Parathyroid adenoma (tissue), 2 donors: ENCODE data around the gene IRAK2.

Experiments used
- H2AFZ ChIP-seq: fragments of 300-600 bp; sonication (generic); one replicate; pipeline ENCODE4 v1.7.0; 2017; ENCODE audit warnings: antibody characterized with exemption, mild to moderate bottlenecking
- H3K27ac ChIP-seq: fragments of 300-600 bp; sonication (generic); one replicate; pipeline ENCODE4 v1.7.0; 2017
- H3K27me3 ChIP-seq: fragments of 300-600 bp; sonication (generic); one replicate; pipeline ENCODE4 v1.7.0; 2017; ENCODE audit warnings: low read length; ENCODE audit not compliant: control insufficient read depth, insufficient read depth
- H3K36me3 ChIP-seq: fragments of 300-600 bp; sonication (generic); one replicate; pipeline ENCODE4 v1.7.0; 2017; ENCODE audit warnings: low read length; ENCODE audit not compliant: control insufficient read depth, insufficient read depth
- H3K4me1 ChIP-seq: fragments of 300-600 bp; sonication (generic); one replicate; pipeline ENCODE4 v1.7.0; 2017; ENCODE audit warnings: control low read depth
- H3K4me2 ChIP-seq: fragments of 300-600 bp; sonication (generic); one replicate; pipeline ENCODE4 v1.7.0; 2017; ENCODE audit warnings: low read length
- H3K4me3 ChIP-seq: fragments of 300-600 bp; sonication (generic); one replicate; pipeline ENCODE4 v1.7.0; 2017; ENCODE audit warnings: low read depth, low read length
- H3K79me2 ChIP-seq: fragments of 300-600 bp; sonication (generic); one replicate; pipeline ENCODE4 v1.7.0; 2017; ENCODE audit warnings: control low read depth
- H3K9ac ChIP-seq: fragments of 300-600 bp; sonication (generic); one replicate; pipeline ENCODE4 v1.7.0; 2017; ENCODE audit warnings: mild to moderate bottlenecking
- H3K9me3 ChIP-seq: fragments of 300-600 bp; sonication (generic); one replicate; pipeline ENCODE4 v1.7.0; 2017; ENCODE audit warnings: low read length; ENCODE audit not compliant: control insufficient read depth
- TF ChIP-seq, protein P1 (sequence below): fragments of 300-600 bp; sonication (generic); IDR thresholded peaks from one replicate; pipeline ENCODE4 v1.7.0; 2017; ENCODE audit warnings: antibody characterized with exemption, mild to moderate bottlenecking
- donor health status: primary hyperparathyroidism.

The IRAK2 gene

DNA sequence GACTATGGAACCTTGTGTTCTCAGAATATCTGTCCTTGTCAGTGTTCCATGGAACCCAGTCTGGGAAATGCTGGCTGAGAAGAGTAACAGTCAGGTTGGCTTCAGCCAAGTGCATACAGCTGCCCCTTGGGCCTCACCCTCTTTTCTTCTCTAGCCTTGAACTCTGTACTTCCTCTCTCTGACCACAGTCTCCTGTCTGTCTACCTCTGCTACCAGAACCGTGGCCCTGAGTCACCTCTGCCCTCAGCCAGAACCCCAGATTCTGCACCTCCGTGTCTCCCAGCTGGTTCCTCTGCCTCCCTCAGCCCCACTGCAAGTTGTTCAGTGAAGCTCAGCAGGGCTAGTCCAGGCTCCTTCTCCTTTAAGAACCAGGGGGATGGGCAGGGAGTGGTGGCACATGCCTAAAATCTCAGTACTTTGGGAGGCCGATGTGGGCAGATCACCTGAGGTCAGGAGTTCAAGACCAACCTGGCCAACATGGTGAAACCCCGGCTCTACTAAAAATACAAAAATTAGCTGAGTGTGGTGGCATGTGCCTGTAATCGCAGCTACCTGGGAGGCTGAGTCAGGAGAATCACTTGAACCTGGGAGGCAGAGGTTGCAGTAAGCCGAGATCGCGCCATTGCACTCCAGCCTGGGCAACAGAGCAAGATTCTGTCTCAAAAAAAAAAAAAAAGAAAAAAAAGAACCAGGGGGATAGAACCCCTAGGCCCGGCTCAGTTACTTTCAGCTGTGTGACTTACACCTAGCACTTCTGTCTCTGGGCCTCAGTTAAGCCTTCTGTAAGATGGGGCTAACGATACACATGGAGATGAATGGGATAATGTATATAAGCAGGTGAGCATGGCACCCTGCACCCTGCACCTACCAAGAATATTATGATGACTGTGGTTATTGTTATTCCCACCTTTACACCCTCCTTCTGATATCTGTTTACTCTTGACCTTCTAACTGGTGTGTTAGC lies 59.2 kb downstream of the IRAK2 start:
- Histone ChIP-seq H2AFZ (no peak overlapping the region), H3K36me3 (no peaks in the 10 kb centered on the region), H3K9ac (no peak overlapping the region), H3K27ac (no peak overlapping the region), H3K79me2 (no peaks in the 10 kb centered on the region), H3K9me3 (no peaks in the 10 kb centered on the region), H3K4me2 (no peak overlapping the region), H3K4me3 (no peak overlapping the region), H3K4me1 (no peaks in the 10 kb centered on the region), H3K27me3 (no peaks in the 10 kb centered on the region)
- TF ChIP-seq, protein P1, sequence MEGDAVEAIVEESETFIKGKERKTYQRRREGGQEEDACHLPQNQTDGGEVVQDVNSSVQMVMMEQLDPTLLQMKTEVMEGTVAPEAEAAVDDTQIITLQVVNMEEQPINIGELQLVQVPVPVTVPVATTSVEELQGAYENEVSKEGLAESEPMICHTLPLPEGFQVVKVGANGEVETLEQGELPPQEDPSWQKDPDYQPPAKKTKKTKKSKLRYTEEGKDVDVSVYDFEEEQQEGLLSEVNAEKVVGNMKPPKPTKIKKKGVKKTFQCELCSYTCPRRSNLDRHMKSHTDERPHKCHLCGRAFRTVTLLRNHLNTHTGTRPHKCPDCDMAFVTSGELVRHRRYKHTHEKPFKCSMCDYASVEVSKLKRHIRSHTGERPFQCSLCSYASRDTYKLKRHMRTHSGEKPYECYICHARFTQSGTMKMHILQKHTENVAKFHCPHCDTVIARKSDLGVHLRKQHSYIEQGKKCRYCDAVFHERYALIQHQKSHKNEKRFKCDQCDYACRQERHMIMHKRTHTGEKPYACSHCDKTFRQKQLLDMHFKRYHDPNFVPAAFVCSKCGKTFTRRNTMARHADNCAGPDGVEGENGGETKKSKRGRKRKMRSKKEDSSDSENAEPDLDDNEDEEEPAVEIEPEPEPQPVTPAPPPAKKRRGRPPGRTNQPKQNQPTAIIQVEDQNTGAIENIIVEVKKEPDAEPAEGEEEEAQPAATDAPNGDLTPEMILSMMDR = no peak

DNA sequence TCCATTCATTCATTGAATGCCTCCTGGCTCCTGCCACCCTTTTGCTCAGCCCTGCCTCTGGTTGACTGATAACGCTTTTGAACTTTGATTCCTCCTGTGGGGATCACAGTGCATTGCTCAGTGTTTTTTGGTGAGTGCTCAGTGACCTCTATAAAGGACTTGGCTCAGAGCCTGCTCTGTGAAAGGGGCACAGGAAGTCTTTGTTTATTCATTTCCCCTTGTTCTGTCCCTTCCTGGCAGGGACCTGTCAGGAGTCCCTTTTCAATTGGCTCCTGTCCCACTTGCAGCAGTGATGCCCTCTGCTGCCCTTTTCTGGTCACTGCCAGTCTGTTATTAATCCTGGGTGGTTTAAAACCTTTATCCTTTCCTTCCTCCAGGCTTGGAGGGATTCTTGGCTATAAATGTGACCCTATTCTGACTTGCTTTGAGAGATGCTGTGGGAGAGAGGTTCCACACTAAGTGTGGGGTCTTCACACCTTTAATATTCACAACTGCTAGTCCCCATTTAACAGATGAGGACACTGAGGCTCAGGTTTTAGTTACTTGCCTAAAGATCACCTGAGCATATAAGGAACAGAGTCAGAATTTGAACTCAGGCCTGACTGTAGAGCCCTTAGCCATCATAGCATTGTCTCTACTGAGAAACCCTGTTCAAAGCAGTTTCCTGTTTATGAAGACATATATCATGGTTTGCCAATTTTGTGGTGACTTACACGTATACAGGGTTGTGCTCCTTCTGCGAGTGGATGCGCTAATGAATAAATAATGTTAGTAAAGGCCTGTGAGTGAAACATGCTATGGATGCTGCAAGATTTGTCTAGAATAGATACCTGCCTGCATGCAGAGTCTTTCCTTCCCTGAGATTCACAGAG lies 60.3 kb downstream of the IRAK2 start:
- H3K27me3 ChIP-seq = no peaks in the 10 kb centered on the region
- TF ChIP-seq, protein P1 = peak; percentile 84
- H3K36me3 ChIP-seq = no peaks in the 10 kb centered on the region
- H3K4me1 ChIP-seq = no peaks in the 10 kb centered on the region
- H3K27ac ChIP-seq = no peak overlapping the region
- no peaks in the 10 kb centered on the region for H3K9me3 ChIP-seq
- H2AFZ ChIP-seq = peak overlapping the region; percentile 57
- H3K9ac ChIP-seq = no peak overlapping the region
- no peak overlapping the region for H3K4me2 ChIP-seq
- H3K79me2 ChIP-seq = no peaks in the 10 kb centered on the region
- no peak overlapping the region for H3K4me3 ChIP-seq

DNA sequence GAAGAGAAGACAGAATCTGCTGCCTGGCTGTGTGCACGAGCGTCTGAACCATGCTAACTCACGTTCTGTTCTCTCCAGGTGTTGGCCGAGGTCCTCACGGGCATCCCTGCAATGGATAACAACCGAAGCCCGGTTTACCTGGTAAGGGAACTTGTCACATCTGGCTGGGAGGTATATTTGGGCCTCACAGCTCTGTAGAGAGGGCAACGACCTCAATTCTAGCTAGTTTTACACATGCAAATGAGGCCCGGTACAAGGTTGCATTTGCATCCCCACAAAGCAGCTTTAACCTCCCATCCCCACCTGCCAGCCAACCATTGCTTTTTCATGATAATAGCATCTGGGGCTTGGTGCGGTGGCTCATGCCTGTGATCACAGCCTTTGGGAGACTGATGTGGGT lies 61.6 kb downstream of the IRAK2 start:
- TF ChIP-seq, protein P1 = no peak
- Histone ChIP-seq H2AFZ (no peak overlapping the region), H3K4me2 (no peak overlapping the region), H3K9ac (no peak overlapping the region), H3K9me3 (no peaks in the 10 kb centered on the region), H3K79me2 (no peaks in the 10 kb centered on the region), H3K4me3 (no peak overlapping the region), H3K27me3 (no peaks in the 10 kb centered on the region), H3K36me3 (no peaks in the 10 kb centered on the region), H3K4me1 (no peaks in the 10 kb centered on the region), H3K27ac (no peak overlapping the region)

DNA sequence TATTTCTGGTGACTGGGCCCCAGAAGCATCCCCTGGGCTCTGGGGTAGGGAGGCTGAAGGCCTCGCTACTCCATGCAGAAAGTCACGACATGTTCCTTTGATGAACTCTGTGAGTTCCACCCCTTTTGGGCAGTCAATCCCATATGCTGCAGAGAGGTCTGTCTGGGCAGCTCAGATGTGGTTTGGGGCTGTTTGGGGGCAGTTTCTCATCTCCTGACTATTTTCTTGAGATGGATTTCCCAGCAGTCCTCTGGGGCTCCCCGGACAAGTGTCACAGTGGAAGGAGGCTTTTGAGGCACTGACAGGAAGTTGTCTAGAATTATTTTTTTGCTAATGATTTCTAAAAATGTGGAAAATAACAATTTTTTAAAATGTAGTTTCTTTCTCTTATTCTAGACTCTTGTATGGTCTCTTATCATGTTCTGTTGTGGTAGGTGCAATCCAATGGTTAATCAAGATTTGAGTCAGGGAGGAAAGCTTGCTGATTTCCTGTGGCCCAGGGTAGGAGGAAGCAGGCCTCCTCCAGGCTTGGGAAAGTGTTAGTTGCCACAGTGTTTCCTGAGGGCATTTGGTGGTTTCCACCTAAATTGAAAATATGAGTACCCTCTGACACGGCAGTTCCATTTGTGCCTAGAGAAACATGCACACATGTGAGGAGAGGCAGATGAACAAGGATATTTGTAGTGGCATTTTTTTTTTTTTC lies 63.7 kb downstream of the IRAK2 start:
- H2AFZ ChIP-seq = no peak overlapping the region
- H3K36me3 ChIP-seq = no peaks in the 10 kb centered on the region
- no peak overlapping the region for H3K4me2 ChIP-seq
- no peaks in the 10 kb centered on the region for H3K79me2 ChIP-seq
- H3K27me3 ChIP-seq = no peaks in the 10 kb centered on the region
- H3K27ac ChIP-seq = no peak overlapping the region
- H3K9ac ChIP-seq = no peak overlapping the region
- H3K4me1 ChIP-seq = no peaks in the 10 kb centered on the region
- no peak overlapping the region for H3K4me3 ChIP-seq
- H3K9me3 ChIP-seq = no peaks in the 10 kb centered on the region
- TF ChIP-seq, protein P1 = no peak
